Activated naive CD4-positive, alpha-beta T cell treated with Interleukin-2 at 50 U/mL for 16 hours (primary cell): ENCODE results near the gene UST.

Experiments
- DNase-seq: peaks from one replicate; pipeline ENCODE4 v3.0.0-alpha.2; 2020

Gene UST

DNA sequence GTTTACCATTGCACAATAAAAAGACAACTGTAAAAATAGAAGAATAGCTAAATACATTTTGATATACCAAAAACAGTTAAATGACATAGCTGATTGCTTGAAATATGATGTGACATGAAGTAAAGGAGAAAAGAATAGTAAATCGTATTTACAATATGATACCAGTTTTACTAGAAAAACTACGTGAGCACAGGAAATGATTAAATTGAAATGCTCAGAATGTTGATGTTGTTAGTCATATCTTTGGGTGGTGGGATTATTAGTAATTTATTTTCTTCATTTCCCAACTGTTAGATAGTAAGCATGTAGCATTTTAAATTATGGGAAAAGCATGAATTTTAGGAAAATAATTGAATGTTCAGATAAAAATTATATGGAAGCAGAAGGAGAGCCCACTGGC, 302.4 kb downstream of the UST start:
- no peak for DNase-seq

DNA sequence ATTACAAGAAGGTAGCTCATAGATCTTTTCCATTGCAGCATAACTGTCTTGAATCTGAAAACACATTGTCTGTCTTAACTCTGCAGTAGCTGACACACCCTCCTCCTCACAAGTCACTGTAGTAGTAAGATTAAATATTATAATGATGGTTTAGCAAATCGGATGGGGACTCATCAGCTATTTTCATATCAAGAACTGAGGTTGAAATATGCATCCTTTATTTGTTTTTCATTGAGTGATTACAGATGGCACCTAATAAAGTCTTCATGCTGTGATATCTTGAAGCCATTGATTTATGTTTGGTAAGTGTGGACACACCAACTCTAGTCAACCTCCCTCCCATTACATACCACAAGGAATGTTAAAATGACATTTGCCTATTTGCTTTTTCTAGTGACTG, 303.3 kb downstream of the UST start:
- DNase-seq, result no peak

- DNase-seq, result no peak
Observed at GRCh38 chr6:149052350-149053106, 305.7 kb downstream of the UST start.

- DNase-seq, result no peak
Observed at GRCh38 chr6:149053848-149054558, 307.2 kb downstream of the UST start.

- DNase-seq, result no peak
Observed at GRCh38 chr6:149054559-149055194, 307.8 kb downstream of the UST start.

DNA sequence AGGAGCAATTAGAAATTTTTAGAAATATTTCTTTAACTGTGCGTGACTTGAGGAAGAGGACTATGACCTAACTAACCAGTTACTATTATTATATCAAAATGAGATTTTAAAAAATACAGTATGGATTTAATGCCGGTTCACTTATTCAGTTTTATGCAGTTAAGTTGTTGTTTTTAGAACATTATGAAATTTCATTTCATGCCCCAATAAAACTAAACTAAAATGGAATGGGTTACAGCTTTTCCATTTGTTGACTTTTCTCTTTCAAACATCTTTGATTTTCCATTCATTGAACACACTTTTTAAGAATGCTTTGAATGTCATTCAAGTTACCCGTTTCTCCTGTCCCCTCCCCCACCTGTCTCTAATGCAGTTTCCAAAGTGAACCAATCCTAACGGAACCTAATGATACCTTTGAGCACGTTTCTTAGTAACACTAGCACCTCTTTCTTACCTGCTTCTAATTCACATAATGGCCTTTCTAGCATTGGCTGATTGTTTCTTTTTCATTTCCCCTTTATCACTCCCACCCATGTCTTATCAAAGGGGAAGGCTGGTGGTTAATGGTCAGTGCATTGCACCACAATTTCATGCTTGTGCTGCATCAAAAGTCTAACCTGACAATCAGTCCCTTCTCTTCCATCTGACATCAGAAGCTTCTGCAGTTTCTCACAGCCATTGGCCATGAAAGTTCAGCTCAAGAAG, 308.5 kb downstream of the UST start:
- DNase-seq, result no peak

DNA sequence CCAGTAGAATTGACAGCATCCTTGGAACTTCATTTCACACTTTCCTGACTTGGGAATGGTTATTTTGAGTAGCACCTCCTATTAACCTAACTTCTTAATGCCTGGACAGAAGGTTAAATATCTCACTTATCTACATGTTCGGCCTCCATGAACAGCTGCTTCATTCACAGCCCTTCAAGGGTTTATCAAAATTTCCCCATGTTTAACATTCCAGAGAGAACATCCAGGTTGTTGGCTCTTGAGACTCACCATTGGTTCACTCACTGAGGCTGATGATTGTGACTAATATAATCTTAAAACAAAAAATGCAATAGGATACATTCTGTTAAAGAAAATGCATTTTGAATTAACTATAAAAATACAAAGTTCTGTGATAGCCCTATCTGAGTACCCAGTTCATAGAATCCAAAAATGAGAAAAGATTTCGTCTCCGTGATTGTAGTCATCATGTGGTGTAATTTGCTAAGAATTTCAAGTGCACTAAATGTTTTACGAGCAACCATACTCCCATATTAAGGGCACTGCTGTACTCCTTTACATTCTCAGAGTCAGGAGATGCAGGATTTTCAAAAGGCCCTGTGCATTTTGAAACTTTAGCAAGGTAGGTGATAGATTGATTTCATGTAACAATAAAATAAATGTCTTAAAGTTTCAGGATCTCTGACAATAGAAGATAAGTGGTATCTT, 310.1 kb downstream of the UST start:
- no peak for DNase-seq

GRCh38 chr6:149057464-149057840, 310.6 kb downstream of the UST start:
- no peak for DNase-seq

DNA sequence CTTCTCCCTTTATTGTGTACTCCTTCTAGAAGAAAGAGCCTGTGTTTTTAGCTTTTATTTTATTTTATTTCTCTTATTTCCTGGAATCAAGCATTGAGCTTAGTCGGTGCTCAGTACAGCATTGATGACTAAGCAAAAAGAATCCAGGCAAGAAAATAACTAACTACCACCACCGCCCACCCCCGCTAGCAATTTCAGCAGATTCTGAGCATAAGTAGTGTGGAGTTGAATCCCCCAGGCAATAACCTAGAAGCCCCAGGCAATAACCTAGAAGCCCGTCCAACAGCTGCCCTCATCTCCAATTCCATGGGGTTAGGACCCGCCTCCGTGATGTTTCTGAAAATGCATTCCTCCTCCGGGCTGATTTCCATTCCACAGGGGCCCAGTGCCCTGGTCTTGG, 312.7 kb downstream of the UST start:
- no peak for DNase-seq

DNA sequence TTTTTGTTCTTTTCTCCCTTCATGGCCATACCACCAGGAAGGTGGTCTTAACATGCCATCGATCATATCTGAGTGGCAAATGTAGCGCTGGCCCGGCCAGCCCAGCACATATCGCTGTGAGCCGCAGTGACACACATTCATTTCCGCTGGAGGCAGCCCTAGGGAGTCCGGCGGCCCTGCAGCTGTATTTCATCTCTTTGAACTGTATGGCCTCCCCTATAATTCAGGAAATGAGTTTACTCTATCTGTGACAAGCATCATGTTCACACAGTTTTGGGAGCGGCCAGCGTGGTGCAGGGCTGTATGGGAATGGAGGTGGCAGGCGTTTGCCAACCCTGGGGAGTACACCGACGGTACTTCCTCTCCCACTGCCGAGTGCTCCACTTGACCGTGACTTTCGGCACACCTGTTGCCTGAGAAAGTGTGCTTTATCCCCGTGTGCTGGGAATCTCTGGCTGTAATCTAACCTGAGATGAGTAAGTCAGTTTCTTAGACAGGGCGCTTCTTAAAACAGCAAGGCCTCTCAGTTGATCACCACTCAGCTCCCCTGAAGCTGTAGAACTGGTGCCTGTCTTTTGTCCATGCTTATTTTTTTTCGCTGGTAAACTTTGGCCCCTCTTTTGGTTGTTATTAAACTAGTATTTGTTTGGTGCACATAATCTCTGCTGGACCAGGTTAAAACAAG, 313.6 kb downstream of the UST start:
- peak; percentile 57 for DNase-seq

- DNase-seq, result no peak
Observed at GRCh38 chr6:149060985-149061760, 314.3 kb downstream of the UST start.

- DNase-seq, result no peak
Observed at GRCh38 chr6:149061930-149062329, 315.1 kb downstream of the UST start.

GRCh38 chr6:149062653-149063348, 316.0 kb downstream of the UST start:
- DNase-seq, result no peak

DNA sequence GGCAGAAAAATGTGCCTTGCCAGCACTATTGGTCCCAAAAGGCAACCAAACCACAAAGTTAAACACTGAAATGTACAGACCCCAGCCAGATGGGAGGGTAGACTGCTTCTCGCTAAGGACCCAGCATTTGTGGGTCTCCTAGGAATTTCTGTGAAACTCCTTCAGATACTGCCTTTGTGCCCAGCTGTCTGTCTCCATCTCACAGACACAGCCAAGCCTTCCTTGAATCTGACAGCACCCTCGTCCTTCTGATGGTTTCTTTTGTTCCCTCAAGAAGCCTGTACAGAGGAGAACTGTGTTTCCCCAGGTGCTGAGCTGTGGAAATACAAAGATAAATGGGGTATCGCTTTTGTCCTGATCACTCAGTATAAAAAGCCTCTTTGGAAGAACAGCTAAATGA, 316.6 kb downstream of the UST start:
- no peak for DNase-seq

DNA sequence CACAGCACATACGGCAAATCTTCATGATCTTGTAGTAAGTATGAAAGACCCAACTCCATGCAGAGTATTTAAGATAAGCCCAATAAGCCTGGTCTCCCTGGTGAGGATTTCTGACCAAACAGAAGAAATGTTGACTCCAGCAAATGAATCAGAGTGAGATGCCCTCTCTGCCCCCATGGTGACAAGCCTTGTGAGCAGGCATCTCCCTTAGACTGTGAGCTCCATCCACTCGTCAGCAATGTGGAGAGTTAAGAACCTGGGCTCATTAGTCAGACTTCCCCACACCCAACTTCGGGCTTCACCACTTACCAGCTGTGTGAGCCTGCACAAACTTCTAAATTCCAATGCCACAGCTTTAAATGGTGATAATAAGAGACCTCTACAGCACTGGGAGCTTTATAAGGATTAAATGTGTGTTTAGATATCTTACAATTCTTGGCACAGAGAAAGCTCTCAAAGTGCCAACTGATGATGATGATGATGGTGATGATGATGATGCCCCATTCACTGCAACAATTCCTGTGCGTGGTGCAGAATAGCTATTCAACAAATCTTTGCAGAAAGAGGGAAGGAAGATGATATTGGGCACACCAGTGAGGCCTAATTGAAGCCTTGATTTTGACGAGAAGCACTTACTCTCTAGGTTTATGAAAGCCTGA, 317.3 kb downstream of the UST start:
- DNase-seq, result no peak

GRCh38 chr6:149064660-149065015, 317.8 kb downstream of the UST start:
- DNase-seq, result no peak

DNA sequence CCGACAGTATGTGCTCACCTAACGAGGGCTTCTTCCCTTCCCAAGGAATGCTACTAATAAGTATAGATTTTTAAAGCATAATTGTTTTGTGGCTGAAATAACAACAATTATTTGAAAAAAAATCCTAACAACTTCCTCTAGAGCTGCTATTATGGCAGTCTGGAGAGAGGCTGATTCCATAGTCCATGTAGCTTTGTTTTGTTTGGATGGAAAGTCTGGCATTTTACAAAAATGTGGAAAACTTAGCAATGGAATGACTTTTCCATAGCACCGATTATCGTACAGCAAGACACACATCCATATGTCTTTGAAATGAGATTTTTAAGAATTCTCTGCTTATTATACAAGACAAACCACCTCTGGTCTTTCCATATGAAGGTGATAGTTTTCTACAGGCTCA, 318.3 kb downstream of the UST start:
- DNase-seq, result no peak

DNA sequence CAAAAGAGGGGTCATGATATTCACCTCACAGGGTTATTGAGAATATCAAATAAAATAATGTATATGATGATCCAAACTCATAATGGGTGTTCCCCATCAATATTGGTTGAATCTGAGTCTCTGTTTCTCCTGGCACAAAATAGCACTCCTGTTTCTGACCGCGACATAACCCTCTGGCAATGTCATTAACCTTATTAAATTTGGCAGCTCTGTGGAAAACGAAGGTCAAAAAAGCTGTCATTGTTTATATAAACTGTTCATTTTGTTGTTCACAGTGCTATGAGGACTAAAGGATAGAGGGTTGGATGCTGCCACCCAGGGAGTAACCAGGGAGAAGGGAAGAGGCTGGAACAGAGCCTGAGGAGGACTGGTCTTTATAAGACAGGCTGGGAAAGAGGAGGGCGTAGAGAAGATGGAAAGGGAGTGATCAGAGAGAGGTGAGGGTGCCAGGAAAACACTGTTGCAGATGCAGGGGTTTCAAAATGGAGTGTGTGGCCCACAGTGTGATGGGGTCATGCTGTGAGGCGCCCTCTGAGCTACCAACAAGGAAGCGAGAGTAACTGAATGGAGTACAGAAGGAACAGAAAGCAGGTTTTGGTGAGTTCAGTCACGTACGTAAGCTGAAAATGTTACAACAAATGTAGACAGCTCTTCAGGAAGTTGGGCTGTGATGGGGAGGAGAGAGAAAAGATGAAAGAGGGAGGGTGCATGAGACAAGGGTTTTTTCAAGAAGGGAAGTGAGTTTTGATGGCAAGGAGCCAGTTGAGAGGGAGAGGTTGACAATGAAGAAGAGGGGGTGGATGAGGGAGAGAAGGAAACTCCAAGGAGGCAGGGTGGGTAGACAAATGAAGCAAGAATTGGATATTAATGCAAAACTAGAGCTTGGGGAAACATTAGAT, 319.1 kb downstream of the UST start:
- no peak for DNase-seq

DNA sequence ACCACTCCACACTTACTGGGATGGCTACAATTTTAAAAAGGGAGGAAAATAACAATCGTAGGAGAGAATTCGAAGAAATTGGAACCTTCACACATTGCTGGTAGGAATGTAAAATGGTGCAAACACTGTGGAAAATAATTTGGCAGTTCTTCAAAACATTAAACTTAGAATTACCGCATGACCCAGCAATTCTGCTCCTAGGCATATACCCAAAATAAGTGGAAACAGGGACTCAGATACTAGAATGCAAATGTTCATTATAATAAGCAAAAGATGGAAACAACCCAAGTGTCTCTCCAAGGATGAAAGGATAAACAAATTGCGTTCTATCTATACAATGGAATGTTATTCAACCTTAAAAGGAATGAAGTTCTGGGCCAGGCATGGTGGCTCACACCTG, 325.2 kb downstream of the UST start:
- DNase-seq, result no peak
